Muscle of leg (tissue), 11 donors: ENCODE data around the gene RANBP17. TPM values are rescaled to one million over a fixed set of nuclear protein-coding genes. Genes with fewer than 3 reads are reported as not detected.
"Not testable (repeated sequence)": the region's sequence is repeated elsewhere in the genome, so short reads cannot be mapped to it uniquely, and the experiment has no call there.

Experiments used
- DNase-seq: peaks from one replicate; pipeline ENCODE4 v3.0.0; 2013
- H3K27ac ChIP-seq: one replicate; pipeline ENCODE4 v1.5.1; 2013; ENCODE audit warnings: mild to moderate bottlenecking, low read length, control low read depth
- H3K27me3 ChIP-seq: one replicate; pipeline ENCODE4 v1.6.1; 2013; ENCODE audit warnings: low read length; ENCODE audit not compliant: control insufficient read depth, insufficient read depth
- H3K36me3 ChIP-seq: one replicate; pipeline ENCODE4 v1.6.1; 2013; ENCODE audit warnings: low read length; ENCODE audit not compliant: control insufficient read depth, insufficient read depth
- H3K4me1 ChIP-seq: one replicate; pipeline ENCODE4 v1.6.1; 2013; ENCODE audit warnings: low read length; ENCODE audit not compliant: control insufficient read depth, insufficient read depth
- H3K4me3 ChIP-seq: one replicate; pipeline ENCODE4 v1.5.1; 2013; ENCODE audit warnings: low read length, control low read depth
- H3K9me3 ChIP-seq: replicated peaks from 2 replicates; pipeline ENCODE4 v1.6.1; 2013; ENCODE audit warnings: low read depth, low read length; ENCODE audit not compliant: control insufficient read depth
- WGBS: methylation state at CpG from one replicate; pipeline ENCODE4 v1.1.5; 2013; ENCODE audit warnings: missing lambda C conversion rate; ENCODE audit not compliant: insufficient coverage; 5-methylcytosine and 5-hydroxymethylcytosine counted together
- polyA plus RNA-seq, 8 donors: library from polyadenylated mRNA; unstranded; fragments of 120-200 nt; gene quantifications; one replicate each; pipeline versions ENCODE4 v1.2.1 to v1.2.3, GENCODE V29; 2013; ENCODE audit warnings: inconsistent platforms in 1 of 8, low replicate concordance in 1 of 8; ENCODE audit not compliant: insufficient read length in 8 of 8, insufficient read depth in 1 of 8
- total RNA-seq: library from RNA; stranded (reverse); fragments of 120-200 nt; gene quantifications from one replicate; pipeline ENCODE4 v1.2.4, GENCODE V29; 2013

Gene RANBP17
- total and polyA plus RNA-seq, 9 donors = 5.4 to 21.3 (median 8.4) TPM

GRCh38 chr5:171295801-171296200 is 434.0 kb downstream of the RANBP17 start:
- no peak overlapping the region for H3K27ac ChIP-seq
- WGBS = no CpG with 5 or more reads among the region's 5 CpGs

DNA sequence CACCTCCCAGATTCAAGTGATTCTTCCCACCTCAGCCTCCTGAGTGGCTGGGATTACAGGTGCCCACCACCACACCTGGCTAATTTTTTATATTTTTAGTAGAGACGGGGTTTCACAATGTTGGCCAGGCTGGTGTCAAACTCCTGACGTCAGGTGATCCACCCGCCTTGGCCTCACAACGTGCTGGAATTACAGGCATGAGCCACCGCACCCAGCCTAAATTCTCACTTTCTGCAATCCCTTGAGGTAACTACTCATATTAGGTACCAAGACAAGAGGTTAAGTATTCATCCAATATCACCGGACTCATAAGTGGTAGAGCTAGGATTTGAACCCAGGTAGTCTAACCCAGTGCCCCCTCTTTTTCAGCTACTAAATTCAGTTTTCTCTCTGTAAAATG is 436.1 kb downstream of the RANBP17 start:
- not testable (repeated sequence) for DNase-seq, H3K4me3 ChIP-seq, H3K36me3 ChIP-seq, H3K27me3 ChIP-seq, H3K9me3 ChIP-seq, H3K27ac ChIP-seq, H3K4me1 ChIP-seq
- WGBS = 75% methylated on average over 5 of the region's 6 CpGs

More at GRCh38 chr5:171295801-171296200, 434.0 kb downstream of the RANBP17 start:
- H3K36me3 ChIP-seq = peaks cover 4% of the 10 kb centered on the region
- DNase-seq = no peak
- H3K27me3 ChIP-seq = no peaks in the 10 kb centered on the region
- H3K4me3 ChIP-seq = no peak overlapping the region
- H3K9me3 ChIP-seq = no peaks in the 10 kb centered on the region
- H3K4me1 ChIP-seq = no peaks in the 10 kb centered on the region

DNA sequence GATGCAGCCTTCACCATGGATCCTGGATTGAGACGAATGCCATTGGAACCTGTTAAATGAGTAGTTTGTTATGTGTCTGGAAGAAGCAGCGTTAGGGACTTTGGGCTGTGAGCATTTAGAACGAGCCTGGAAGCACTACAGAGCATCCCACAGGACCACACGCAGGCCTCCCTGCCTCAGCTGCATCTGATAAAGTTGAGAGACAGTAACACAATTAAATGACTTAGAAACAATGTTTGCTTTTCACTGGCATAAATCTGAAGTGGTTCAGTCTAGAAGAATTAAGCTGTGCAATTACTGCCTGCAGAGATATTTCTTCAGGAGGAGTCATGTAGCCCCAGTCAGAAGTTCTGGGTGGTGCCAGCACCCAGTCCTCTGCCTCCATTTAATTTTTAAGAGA is 437.4 kb downstream of the RANBP17 start:
- H3K36me3 ChIP-seq = peaks cover 4% of the 10 kb centered on the region
- H3K27me3 ChIP-seq = peaks cover 4% of the 10 kb centered on the region
- 82% methylated on average over 2 of the region's 4 CpGs for WGBS

DNA sequence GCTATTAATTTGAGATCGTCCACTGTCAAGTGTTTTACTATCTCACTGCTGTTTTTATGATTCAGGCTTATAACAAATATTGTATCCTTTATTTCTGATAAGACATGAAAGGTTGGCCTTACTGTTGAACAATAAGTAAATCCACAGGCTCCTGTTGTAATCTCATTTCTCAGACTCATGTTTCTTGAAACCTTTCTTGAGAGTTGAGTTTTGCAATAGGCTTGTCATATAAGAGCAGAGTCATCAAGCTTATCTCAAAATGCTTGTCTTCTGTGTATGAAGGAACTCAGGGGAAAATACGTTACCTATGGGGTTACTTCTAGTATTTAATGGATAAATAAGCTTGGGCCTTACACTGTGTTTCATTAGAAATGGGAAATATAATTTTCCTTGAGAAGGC is 438.0 kb downstream of the RANBP17 start:
- no peak overlapping the region for H3K4me3 ChIP-seq
- H3K9me3 ChIP-seq = no peaks in the 10 kb centered on the region
- no peak for DNase-seq
- H3K27me3 ChIP-seq = peaks cover 11% of the 10 kb centered on the region
- no CpG with 5 or more reads among the region's 2 CpGs for WGBS
- no peaks in the 10 kb centered on the region for H3K4me1 ChIP-seq
- no peak overlapping the region for H3K27ac ChIP-seq
- peaks cover 4% of the 10 kb centered on the region for H3K36me3 ChIP-seq

More for the DNA sequence above, 437.4 kb downstream of the RANBP17 start:
- no peak overlapping the region for H3K4me3 ChIP-seq
- no peaks in the 10 kb centered on the region for H3K9me3 ChIP-seq
- no peak overlapping the region for H3K27ac ChIP-seq
- no peaks in the 10 kb centered on the region for H3K4me1 ChIP-seq
- no peak for DNase-seq

DNA sequence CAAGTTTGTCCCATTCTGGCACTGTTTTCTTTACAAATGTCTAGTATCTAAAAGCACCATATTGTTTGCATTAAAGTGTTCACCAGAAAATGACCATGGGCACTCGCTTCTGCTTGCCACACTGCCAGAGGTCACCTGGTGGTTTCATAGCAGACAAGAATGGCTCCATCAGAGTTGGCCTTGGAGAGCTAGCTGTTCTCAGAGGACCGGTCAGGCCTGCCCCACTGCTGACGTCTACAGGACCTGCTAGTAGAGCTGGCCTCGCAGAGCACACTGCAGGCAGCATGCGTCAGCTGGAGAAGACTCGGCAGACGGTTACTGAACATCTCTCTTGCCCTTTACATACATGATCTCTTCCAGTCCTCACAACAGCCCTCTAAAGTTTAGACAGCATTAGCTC is 438.5 kb downstream of the RANBP17 start:
- H3K9me3 ChIP-seq = no peaks in the 10 kb centered on the region
- WGBS = 91% methylated on average over 7 of the region's 7 CpGs
- DNase-seq = no peak
- no peak overlapping the region for H3K27ac ChIP-seq
- no peak overlapping the region for H3K4me3 ChIP-seq
- H3K36me3 ChIP-seq = peaks cover 4% of the 10 kb centered on the region
- peaks cover 16% of the 10 kb centered on the region for H3K27me3 ChIP-seq
- H3K4me1 ChIP-seq = no peaks in the 10 kb centered on the region

DNA sequence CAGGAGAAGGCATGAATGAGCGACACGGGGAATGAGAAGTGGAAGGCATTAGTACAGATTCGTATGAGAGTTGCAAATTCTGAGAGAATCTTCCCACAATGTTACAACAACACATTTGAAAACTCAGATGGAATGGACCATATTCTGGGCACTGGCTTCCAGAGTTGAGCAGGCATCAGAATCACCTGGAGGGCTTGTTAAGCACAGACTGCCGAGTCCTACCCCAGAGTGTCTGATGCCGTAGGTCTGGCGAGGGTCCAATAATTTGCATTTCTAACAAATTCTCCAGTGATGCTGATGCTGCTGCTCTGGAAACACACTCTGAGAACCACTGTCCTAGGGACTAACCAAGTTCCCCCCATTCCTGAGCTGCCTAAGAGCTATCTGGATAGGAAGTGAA is 444.3 kb downstream of the RANBP17 start:
- peaks cover 20% of the 10 kb centered on the region for H3K4me1 ChIP-seq
- no peak overlapping the region for H3K27ac ChIP-seq
- H3K27me3 ChIP-seq = peaks cover 72% of the 10 kb centered on the region
- no peak overlapping the region for H3K4me3 ChIP-seq
- no peaks in the 10 kb centered on the region for H3K36me3 ChIP-seq
- 0% methylated on average over 3 of the region's 6 CpGs for WGBS
- DNase-seq = no peak
- H3K9me3 ChIP-seq = no peaks in the 10 kb centered on the region

DNA sequence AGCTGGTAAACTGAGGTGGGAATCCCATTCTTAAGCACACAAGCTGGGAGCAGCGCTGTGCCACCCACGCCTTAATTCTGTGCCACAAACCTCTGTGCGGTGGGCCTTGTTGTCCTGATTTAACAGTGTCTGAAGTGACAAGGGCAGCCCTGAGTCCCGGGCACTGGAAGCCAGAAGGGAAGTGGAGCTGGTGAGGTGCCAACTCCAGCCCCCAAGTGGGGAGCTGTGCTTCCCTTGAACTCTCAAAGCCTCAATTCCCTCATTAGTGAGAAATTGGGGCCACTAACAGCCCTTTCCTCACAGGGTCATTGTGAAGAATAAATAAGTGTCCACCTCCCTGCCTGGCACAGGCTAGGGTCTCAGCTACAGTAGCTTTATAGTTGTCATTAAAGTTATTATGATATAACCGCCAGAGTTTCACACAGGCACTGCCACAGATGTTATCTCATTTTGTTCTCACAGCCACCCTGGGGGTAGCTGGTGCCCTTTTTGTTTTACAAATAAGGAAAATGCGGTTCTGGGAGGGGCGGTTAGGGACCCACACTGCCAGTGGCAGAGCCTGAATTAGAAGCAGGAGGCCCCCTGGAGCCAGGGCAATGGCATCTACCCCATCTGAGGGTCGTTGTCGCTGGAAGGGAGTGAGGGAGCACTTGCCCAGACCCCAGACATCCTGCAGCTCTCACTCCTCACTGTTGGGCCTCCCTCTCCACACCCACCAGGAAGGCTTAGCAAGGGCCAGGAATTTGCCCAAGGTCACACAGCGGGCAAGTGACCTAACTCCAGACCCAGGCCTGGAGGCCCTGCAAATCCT is 445.2 kb downstream of the RANBP17 start:
- peaks cover 26% of the 10 kb centered on the region for H3K4me1 ChIP-seq
- H3K27me3 ChIP-seq = peaks cover 81% of the 10 kb centered on the region
- no peak overlapping the region for H3K27ac ChIP-seq
- H3K9me3 ChIP-seq = no peaks in the 10 kb centered on the region
- H3K4me3 ChIP-seq = no peak overlapping the region
- no peaks in the 10 kb centered on the region for H3K36me3 ChIP-seq
- no peak for DNase-seq
- 18% methylated on average over 3 of the region's 10 CpGs for WGBS

DNA sequence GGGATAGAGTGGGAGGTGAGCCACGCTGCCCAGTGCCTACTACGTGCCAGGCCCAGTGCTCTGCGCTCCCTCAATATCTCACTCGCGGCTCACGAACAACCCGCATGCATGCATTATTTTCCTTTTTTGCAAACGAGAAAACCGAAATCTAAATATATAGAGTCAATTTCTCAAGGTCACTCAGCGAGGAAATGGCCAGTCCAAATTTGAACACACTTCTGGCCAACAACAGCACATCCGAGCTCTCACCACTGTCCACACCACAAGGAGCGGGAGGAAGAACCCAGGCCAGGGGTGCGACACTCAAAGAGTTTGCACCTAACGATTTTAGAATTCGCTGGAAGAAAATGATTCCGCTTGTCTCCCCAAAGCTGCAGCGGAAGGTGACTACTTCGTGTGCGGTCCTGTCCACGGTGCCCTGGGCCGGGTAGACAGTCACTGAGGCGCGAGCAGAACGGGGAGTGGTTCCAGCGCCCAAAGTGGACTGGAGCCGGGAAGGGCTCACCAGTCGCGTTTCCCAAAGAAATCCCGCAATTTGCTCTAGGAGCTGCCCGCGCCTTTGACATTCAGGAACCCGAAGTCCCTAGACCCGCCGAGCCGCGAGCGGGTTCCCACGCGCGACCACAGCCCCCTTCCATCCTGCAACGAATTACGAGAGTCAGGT is 446.1 kb downstream of the RANBP17 start:
- H3K4me1 ChIP-seq = peaks cover 34% of the 10 kb centered on the region
- H3K4me3 ChIP-seq = no peak overlapping the region
- H3K9me3 ChIP-seq = no peaks in the 10 kb centered on the region
- no peak for DNase-seq
- no peaks in the 10 kb centered on the region for H3K36me3 ChIP-seq
- WGBS = 11% methylated on average over 34 of the region's 42 CpGs
- peaks cover 90% of the 10 kb centered on the region for H3K27me3 ChIP-seq
- no peak overlapping the region for H3K27ac ChIP-seq

DNA sequence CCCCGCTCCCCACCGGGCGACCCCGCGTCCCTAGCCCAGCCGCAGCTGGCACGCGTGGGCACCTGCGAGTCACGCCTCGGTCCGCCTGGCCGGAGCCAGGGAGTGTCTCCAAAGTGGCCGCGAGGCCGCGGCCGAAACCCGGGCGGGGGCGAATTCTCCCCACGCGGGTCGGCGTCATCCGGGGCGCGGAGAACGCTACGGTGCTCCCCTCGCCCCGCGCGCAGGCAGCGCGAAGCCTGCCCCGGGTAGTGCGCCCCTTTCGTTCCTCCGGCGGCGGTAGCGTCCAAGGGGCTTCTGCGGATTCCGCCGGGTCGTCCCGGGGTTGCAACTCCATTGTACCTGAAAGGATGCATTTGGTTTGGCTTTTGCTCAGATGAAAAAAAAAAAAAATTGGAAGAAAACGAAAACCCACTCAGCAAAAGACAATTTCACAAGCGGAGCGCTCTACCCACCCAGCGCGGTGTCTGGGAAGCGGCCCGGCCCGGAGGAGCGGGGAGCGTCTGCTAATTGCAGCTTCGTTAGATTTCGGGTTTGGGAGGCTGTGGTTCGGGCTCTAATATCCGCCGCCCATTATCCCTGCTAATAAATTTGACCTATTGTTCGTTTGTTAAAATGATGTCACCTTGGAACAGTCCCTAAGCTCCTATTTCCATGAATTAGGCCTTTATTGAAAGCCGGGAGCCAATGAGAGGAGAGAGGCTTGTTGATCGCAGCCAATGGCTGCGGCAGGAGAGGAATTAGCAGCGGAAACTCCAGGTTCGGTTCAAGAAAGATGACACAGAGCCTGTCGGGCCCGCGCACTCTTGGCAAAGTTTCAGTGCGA is 446.8 kb downstream of the RANBP17 start, which contains the start of gene TLX3:
TLX3 (plus strand) TSS at position 796 of the 823 bp plus-strand sequence. CDS start 118 bp downstream, outside the sequence.
- no peaks in the 10 kb centered on the region for H3K9me3 ChIP-seq
- H3K27me3 ChIP-seq = peaks cover 97% of the 10 kb centered on the region
- no peak within 1 kb of the TSS for H3K27ac ChIP-seq
- no peaks in the 10 kb centered on the region for H3K36me3 ChIP-seq
- peaks cover 37% of the 10 kb centered on the region for H3K4me1 ChIP-seq
- H3K4me3 ChIP-seq = no peak within 1 kb of the TSS
- WGBS = 2% methylated on average over 45 of the region's 73 CpGs
- DNase-seq = no peak
